ENCODE measurements around the gene CPD. TPM values are rescaled to one million over a fixed set of nuclear protein-coding genes. Genes with fewer than 3 reads are reported as not detected.

The CPD gene
- total RNA-seq, 1 experiment from 2014 or later, result 47.9 TPM

- Mint-ChIP-seq H3K36me3 (ENCODE audit: insufficient read depth, unreplicated experiment) (peaks cover 97% of the 10 kb centered on the region), H3K9me3 (ENCODE audit: unreplicated experiment) (no peaks in the 10 kb centered on the region), H3K27ac (ENCODE audit: low read depth, unreplicated experiment) (no peak overlapping the region), H3K4me1 (ENCODE audit: insufficient read depth, unreplicated experiment) (no peaks in the 10 kb centered on the region), H3K27me3 (ENCODE audit: insufficient read depth, unreplicated experiment) (no peaks in the 10 kb centered on the region), H3K4me3 (ENCODE audit: unreplicated experiment) (no peak overlapping the region)
- intact Hi-C loops (cut with micrococcal nuclease), result no loop called here
- CTCF ChIA-PET, result interaction anchor here (0.6 kb wide), 1 partner anchor 13 kb away, joined by 3 read pairs; no protein-coding TSS in a partner anchor
- DNase-seq (ENCODE audit: unreplicated experiment), result no peak
- POLR2A ChIA-PET, result interaction anchor here (0.6 to 2.7 kb wide), 5 partner anchors 9 to 110 kb away, joined by 3 to 13 read pairs (median 4); partner anchors contain the start of gene GOSR1
- BruUV-seq (replicated peaks), result no TSS peak
- no peak for TF ChIP-seq CTCF (IDR thresholded peaks at IDR 0.05; ENCODE audit: unreplicated experiment)
These were observed 115.1 kb downstream of the CPD start for GRCh38 chr17:30493780-30494179.

- intact Hi-C loops (cut with micrococcal nuclease), result no loop called here
- Mint-ChIP-seq H3K4me1 (ENCODE audit: insufficient read depth, unreplicated experiment) (no peaks in the 10 kb centered on the region), H3K27me3 (ENCODE audit: insufficient read depth, unreplicated experiment) (no peaks in the 10 kb centered on the region), H3K4me3 (ENCODE audit: unreplicated experiment) (no peak overlapping the region), H3K36me3 (ENCODE audit: insufficient read depth, unreplicated experiment) (peaks cover 97% of the 10 kb centered on the region), H3K27ac (ENCODE audit: low read depth, unreplicated experiment) (no peak overlapping the region), H3K9me3 (ENCODE audit: unreplicated experiment) (no peaks in the 10 kb centered on the region)
- no TSS peak for BruUV-seq (replicated peaks)
- no peak for TF ChIP-seq CTCF (IDR thresholded peaks at IDR 0.05; ENCODE audit: unreplicated experiment)
- ChIA-PET POLR2A (no interaction called here), CTCF (no interaction called here)
- DNase-seq (ENCODE audit: unreplicated experiment), result no peak
These were observed 116.9 kb downstream of the CPD start for GRCh38 chr17:30495586-30495985.

- no peak overlapping the region for H3K4me3 Mint-ChIP-seq (ENCODE audit: unreplicated experiment)
- TF ChIP-seq CTCF (IDR thresholded peaks at IDR 0.05; ENCODE audit: unreplicated experiment), result no peak
- intact Hi-C loops (cut with micrococcal nuclease), result no loop called here
- H3K27me3 Mint-ChIP-seq (ENCODE audit: insufficient read depth, unreplicated experiment), result no peaks in the 10 kb centered on the region
- CTCF ChIA-PET, result no interaction called here
- POLR2A ChIA-PET, result no interaction called here
- BruUV-seq (replicated peaks), result no TSS peak
- H3K9me3 Mint-ChIP-seq (ENCODE audit: unreplicated experiment), result no peaks in the 10 kb centered on the region
- no peak overlapping the region for H3K27ac Mint-ChIP-seq (ENCODE audit: low read depth, unreplicated experiment)
- H3K36me3 Mint-ChIP-seq (ENCODE audit: insufficient read depth, unreplicated experiment), result peaks cover 88% of the 10 kb centered on the region
- no peak for DNase-seq (ENCODE audit: unreplicated experiment)
- no peaks in the 10 kb centered on the region for H3K4me1 Mint-ChIP-seq (ENCODE audit: insufficient read depth, unreplicated experiment)
These were observed 124.8 kb downstream of the CPD start for GRCh38 chr17:30503558-30503957.

- peaks cover 76% of the 10 kb centered on the region for H3K36me3 Mint-ChIP-seq (ENCODE audit: insufficient read depth, unreplicated experiment)
- intact Hi-C loops (cut with micrococcal nuclease), result no loop called here
- POLR2A ChIA-PET, result interaction anchor here (0.7 kb wide), 1 partner anchor 9 kb away, joined by 3 read pairs; no protein-coding TSS in a partner anchor
- no peak overlapping the region for H3K4me3 Mint-ChIP-seq (ENCODE audit: unreplicated experiment)
- H3K9me3 Mint-ChIP-seq (ENCODE audit: unreplicated experiment), result no peaks in the 10 kb centered on the region
- H3K4me1 Mint-ChIP-seq (ENCODE audit: insufficient read depth, unreplicated experiment), result no peaks in the 10 kb centered on the region
- no peak for TF ChIP-seq CTCF (IDR thresholded peaks at IDR 0.05; ENCODE audit: unreplicated experiment)
- BruUV-seq (replicated peaks), result no TSS peak
- DNase-seq (ENCODE audit: unreplicated experiment), result no peak
- no peaks in the 10 kb centered on the region for H3K27me3 Mint-ChIP-seq (ENCODE audit: insufficient read depth, unreplicated experiment)
- CTCF ChIA-PET, result interaction anchor here (0.7 to 0.8 kb wide), 2 partner anchors 9 to 13 kb away, joined by 3 read pairs; no protein-coding TSS in a partner anchor
- H3K27ac Mint-ChIP-seq (ENCODE audit: low read depth, unreplicated experiment), result no peak overlapping the region
These were observed 127.2 kb downstream of the CPD start for GRCh38 chr17:30505868-30506417.
